ENCODE data around the gene CPNE5.

- TF ChIP-seq, protein P1, sequence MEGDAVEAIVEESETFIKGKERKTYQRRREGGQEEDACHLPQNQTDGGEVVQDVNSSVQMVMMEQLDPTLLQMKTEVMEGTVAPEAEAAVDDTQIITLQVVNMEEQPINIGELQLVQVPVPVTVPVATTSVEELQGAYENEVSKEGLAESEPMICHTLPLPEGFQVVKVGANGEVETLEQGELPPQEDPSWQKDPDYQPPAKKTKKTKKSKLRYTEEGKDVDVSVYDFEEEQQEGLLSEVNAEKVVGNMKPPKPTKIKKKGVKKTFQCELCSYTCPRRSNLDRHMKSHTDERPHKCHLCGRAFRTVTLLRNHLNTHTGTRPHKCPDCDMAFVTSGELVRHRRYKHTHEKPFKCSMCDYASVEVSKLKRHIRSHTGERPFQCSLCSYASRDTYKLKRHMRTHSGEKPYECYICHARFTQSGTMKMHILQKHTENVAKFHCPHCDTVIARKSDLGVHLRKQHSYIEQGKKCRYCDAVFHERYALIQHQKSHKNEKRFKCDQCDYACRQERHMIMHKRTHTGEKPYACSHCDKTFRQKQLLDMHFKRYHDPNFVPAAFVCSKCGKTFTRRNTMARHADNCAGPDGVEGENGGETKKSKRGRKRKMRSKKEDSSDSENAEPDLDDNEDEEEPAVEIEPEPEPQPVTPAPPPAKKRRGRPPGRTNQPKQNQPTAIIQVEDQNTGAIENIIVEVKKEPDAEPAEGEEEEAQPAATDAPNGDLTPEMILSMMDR (conservative IDR thresholded peaks at IDR 0.05; ENCODE audit: low read length): no peak
- no peak for TF ChIP-seq EZH2phosphoT487 (IDR thresholded peaks at IDR 0.05; ENCODE audit: borderline replicate concordance)
Measured at GRCh38 chr6:36818756-36819155, 20.5 kb downstream of the CPNE5 start.

Data from Loucy (cell line).